HEK293T (cell line): ENCODE data around the gene NYAP1.
"Not testable (repeated sequence)": the region's sequence is repeated elsewhere in the genome, so short reads cannot be mapped to it uniquely, and the experiment has no call there.

ENCODE experiments used
- CTCF ChIA-PET: fragments of 350-600 bp; formaldehyde crosslinking; extraction: SDS; loops from one replicate; lab custom pipeline; 2021; ENCODE audit warnings: antibody characterized with exemption, inconsistent platforms; lab: Yijun Ruan, JAX
- POLR2A ChIA-PET: fragments of 350-600 bp; formaldehyde crosslinking; extraction: SDS; loops from one replicate; lab custom pipeline; 2020; ENCODE audit warnings: antibody characterized with exemption, inconsistent platforms; lab: Yijun Ruan, JAX
- DNase-seq: peaks from one replicate; pipeline ENCODE4 v3.0.0; 2012; ENCODE audit warnings: mixed read lengths; ENCODE audit errors: extremely low spot score
- ARNT ChIP-seq: fragments of 450-650 bp; IDR thresholded peaks from 2 replicates; pipeline ENCODE4 v1.6.1; 2017; ENCODE audit warnings: mild to moderate bottlenecking
- BHLHE40 ChIP-seq: fragments of 450-650 bp; IDR thresholded peaks from 2 replicates; pipeline ENCODE4 v1.6.1; 2016; ENCODE audit warnings: mild to moderate bottlenecking, moderate library complexity, borderline replicate concordance
- CTBP1 ChIP-seq: fragments of 450-650 bp; IDR thresholded peaks from 2 replicates; pipeline ENCODE4 v1.6.1; 2016; ENCODE audit warnings: borderline replicate concordance
- ELF4 ChIP-seq: fragments of 450-650 bp; IDR thresholded peaks from 2 replicates; pipeline ENCODE4 v1.6.1; 2017; ENCODE audit warnings: antibody characterized with exemption
- FOXA1 ChIP-seq: fragments of 450-650 bp; IDR thresholded peaks from 2 replicates; pipeline ENCODE4 v1.6.1; 2016; ENCODE audit warnings: mild to moderate bottlenecking
- FOXK2 ChIP-seq: fragments of 450-650 bp; IDR thresholded peaks from 2 replicates; pipeline ENCODE4 v1.6.1; 2016; ENCODE audit warnings: mild to moderate bottlenecking
- FOXM1 ChIP-seq: fragments of 450-650 bp; IDR thresholded peaks from 2 replicates; pipeline ENCODE4 v1.6.1; 2017; ENCODE audit warnings: mild to moderate bottlenecking, borderline replicate concordance
- HDGF ChIP-seq: fragments of 450-650 bp; IDR thresholded peaks from 2 replicates; pipeline ENCODE4 v1.6.1; 2017; ENCODE audit warnings: antibody characterized with exemption, borderline replicate concordance
- L3MBTL2 ChIP-seq: fragments of 450-650 bp; conservative IDR thresholded peaks from 2 replicates; pipeline ENCODE4 v1.6.1; 2016; ENCODE audit warnings: mild to moderate bottlenecking
- LEF1 ChIP-seq: fragments of 450-650 bp; IDR thresholded peaks from 2 replicates; pipeline ENCODE4 v1.6.1; 2017; ENCODE audit warnings: mild to moderate bottlenecking, borderline replicate concordance
- NFRKB ChIP-seq: fragments of 450-650 bp; IDR thresholded peaks from 2 replicates; pipeline ENCODE4 v1.6.1; 2016; ENCODE audit warnings: mild to moderate bottlenecking, moderate library complexity
- PKNOX1 ChIP-seq: fragments of 450-650 bp; IDR thresholded peaks from 2 replicates; pipeline ENCODE4 v1.6.1; 2016
- SP1 ChIP-seq: fragments of 450-650 bp; IDR thresholded peaks from 2 replicates; pipeline ENCODE4 v1.6.1; 2017
- SUZ12 ChIP-seq: fragments of 450-650 bp; IDR thresholded peaks from 2 replicates; pipeline ENCODE4 v1.6.1; 2016; ENCODE audit warnings: mild to moderate bottlenecking
- TARDBP ChIP-seq: fragments of 450-650 bp; IDR thresholded peaks from 2 replicates; pipeline ENCODE4 v1.6.1; 2016
- ZNF384 ChIP-seq: fragments of 450-650 bp; IDR thresholded peaks from 2 replicates; pipeline ENCODE4 v1.6.1; 2016

NYAP1 gene

GRCh38 chr7:100504031-100504430, 20.3 kb downstream of the NYAP1 start:
- POLR2A ChIA-PET, result interaction anchor here (0.7 kb wide), 1 partner anchor 122 kb away, joined by 3 read pairs; no protein-coding TSS in a partner anchor
- DNase-seq, result not testable (repeated sequence)
- 0 out of 2 replicates have a peak, but pooled peaks have one; percentile 16 for TF ChIP-seq ZNF384
- CTCF ChIA-PET, result interaction anchor here (1.1 kb wide), 1 partner anchor 58 kb away, joined by 3 read pairs; no protein-coding TSS in a partner anchor

- ChIA-PET POLR2A (no interaction called here), CTCF (interaction anchor here (0.7 kb wide), 2 partner anchors 22 to 285 kb away, joined by 3 to 6 read pairs; partner anchors contain the start of gene PVRIG)
- no peak for TF ChIP-seq SP1
- no peak for DNase-seq
These were observed 21.3 kb downstream of the NYAP1 start for GRCh38 chr7:100504887-100505611.

GRCh38 chr7:100506356-100506923, 22.7 kb downstream of the NYAP1 start:
- no peak for TF ChIP-seq NFRKB
- TF ChIP-seq CTBP1, result no peak
- TF ChIP-seq PKNOX1, result peak; percentile 80
- no peak for TF ChIP-seq FOXM1
- TF ChIP-seq LEF1, result no peak
- CTCF ChIA-PET, result interaction anchor here (0.6 to 0.8 kb wide), 2 partner anchors 37 to 54 kb away, joined by 4 to 7 read pairs; no protein-coding TSS in a partner anchor
- POLR2A ChIA-PET, result interaction anchor here (0.9 kb wide), 1 partner anchor 28 kb away, joined by 3 read pairs; the partner anchor contains the start of gene TSC22D4
- no peak for DNase-seq

- TF ChIP-seq FOXM1 (no peak), LEF1 (no peak), L3MBTL2 (no peak), SUZ12 (no peak), FOXK2 (no peak), TARDBP (no peak)
- ChIA-PET POLR2A (no interaction called here), CTCF (no interaction called here)
- no peak for DNase-seq
These were observed 25.5 kb downstream of the NYAP1 start for GRCh38 chr7:100509231-100509630.

- CTCF ChIA-PET, result interaction anchor here (0.7 kb wide), 1 partner anchor 179 kb away, joined by 4 read pairs; no protein-coding TSS in a partner anchor
These were observed 26.9 kb downstream of the NYAP1 start for GRCh38 chr7:100510437-100511239.

GRCh38 chr7:100513212-100513810, 29.6 kb downstream of the NYAP1 start:
- CTCF ChIA-PET, result no interaction called here
- POLR2A ChIA-PET, result no interaction called here
- DNase-seq, result no peak
- TF ChIP-seq LEF1, result no peak
- no peak for TF ChIP-seq L3MBTL2
- TF ChIP-seq SP1, result no peak
- no peak for TF ChIP-seq TARDBP
- no peak for TF ChIP-seq NFRKB
- no peak for TF ChIP-seq SUZ12
- no peak for TF ChIP-seq ELF4
- no peak for TF ChIP-seq BHLHE40
- no peak for TF ChIP-seq CTBP1
- no peak for TF ChIP-seq FOXA1
- no peak for TF ChIP-seq ZNF384
- TF ChIP-seq PKNOX1, result no peak

More at GRCh38 chr7:100510437-100511239, 26.9 kb downstream of the NYAP1 start:
- TF ChIP-seq ZNF384, result no peak
- no peak for TF ChIP-seq CTBP1
- TF ChIP-seq TARDBP, result no peak
- TF ChIP-seq PKNOX1, result no peak
- TF ChIP-seq HDGF, result no peak
- TF ChIP-seq L3MBTL2, result no peak
- TF ChIP-seq ARNT, result no peak
- no peak for TF ChIP-seq NFRKB
- TF ChIP-seq SP1, result no peak
- TF ChIP-seq SUZ12, result no peak
- no peak for TF ChIP-seq BHLHE40
- DNase-seq, result no peak
- POLR2A ChIA-PET, result no interaction called here
